HG03280 (cell line): Measurements from ENCODE around the gene NTN1.
"Not testable (repeated sequence)": the region's sequence is repeated elsewhere in the genome, so short reads cannot be mapped to it uniquely, and the experiment has no call there.

Experiments
- ATAC-seq: cut with Tn5 transposase; IDR thresholded peaks from one replicate; pipeline ENCODE4 v1.9.1; 2021; ENCODE audit warnings: mild to moderate bottlenecking, moderate library complexity; ENCODE audit not compliant: unreplicated experiment

NTN1 gene

GRCh38 chr17:9080296-9080914 lies 59.1 kb downstream of the NTN1 start:
- ATAC-seq = no peak

- ATAC-seq = no peak
Observed at GRCh38 chr17:9080983-9081382, 59.7 kb downstream of the NTN1 start.

DNA sequence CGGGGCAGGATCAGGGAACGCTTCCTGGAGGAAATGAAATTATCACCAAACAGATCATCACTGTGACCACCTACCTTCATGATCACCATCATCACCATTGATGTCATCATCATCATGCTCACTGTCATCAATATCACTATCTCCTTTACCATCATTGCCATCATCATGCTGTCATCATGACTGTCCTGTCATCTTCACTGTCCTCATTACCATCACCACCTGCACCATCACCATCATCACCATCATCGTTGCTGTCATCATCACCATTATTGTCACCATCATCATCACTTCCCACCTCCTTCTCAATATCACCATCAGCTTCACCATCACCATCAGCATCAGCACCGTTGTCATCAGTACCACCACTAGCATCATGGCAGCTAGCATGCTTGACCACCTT lies 65.3 kb downstream of the NTN1 start:
- no peak for ATAC-seq

- no peak for ATAC-seq
Observed at GRCh38 chr17:9087921-9088320, 66.6 kb downstream of the NTN1 start.

DNA sequence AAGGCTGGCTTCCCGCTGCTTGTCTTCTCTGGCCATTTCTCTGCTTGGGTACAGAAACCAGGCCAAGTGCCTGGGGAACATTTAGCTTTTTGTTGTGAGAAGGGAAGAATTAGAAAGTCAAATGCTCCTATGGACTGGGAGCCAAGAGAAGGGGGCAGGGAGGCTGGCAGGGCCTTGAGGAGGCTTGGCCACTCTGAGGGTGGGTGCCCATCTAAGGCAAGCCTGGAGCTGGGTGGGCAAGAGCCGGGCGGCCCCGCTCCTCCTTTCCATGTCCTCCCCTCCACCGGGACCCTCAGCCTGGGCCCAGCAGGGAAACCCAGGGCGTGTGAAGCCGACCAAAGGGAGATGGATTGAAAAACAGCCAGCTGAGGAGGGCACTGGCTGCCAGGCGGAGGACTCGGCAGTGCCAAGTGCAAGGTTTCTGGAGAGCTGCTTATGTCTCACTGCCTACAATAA lies 69.4 kb downstream of the NTN1 start:
- no peak for ATAC-seq

DNA sequence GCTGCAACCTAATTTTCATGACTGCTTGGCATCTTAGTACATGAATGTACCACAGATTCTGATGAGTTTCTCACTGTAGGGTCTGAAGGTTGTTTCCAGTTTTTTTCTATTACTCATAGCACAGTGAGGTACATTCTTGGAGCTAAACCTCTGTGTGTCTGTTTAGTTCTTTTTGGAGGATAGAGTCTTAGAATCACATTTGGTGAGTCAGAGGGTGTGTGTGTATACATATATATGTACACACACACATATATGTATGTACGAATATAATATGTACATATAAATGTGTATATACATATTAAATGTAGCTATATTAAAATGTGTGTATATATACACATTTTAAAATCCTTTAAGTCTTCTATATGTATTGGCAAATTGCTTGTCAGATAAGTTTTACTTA lies 72.9 kb downstream of the NTN1 start:
- ATAC-seq = no peak

DNA sequence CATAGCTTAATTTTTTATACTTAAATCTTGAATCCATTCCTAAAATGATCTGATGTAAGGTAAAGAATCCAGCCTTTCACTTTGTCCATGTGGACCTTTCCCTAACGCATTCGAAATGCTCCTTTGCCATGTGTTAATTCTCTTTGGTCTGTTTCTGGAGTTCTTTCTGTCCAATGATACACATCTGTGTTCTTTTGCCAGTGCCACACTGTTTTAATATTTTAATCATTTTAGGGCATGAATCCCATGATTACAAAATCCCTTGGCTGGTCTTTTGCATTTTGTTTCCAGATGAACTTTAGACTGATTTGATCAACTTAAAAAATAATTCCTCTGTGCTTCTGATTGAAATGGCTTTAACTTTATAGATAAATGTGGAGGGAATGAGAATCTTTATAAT lies 74.1 kb downstream of the NTN1 start:
- no peak for ATAC-seq

- no peak for ATAC-seq
Observed at GRCh38 chr17:9098242-9098825, 77.0 kb downstream of the NTN1 start.

DNA sequence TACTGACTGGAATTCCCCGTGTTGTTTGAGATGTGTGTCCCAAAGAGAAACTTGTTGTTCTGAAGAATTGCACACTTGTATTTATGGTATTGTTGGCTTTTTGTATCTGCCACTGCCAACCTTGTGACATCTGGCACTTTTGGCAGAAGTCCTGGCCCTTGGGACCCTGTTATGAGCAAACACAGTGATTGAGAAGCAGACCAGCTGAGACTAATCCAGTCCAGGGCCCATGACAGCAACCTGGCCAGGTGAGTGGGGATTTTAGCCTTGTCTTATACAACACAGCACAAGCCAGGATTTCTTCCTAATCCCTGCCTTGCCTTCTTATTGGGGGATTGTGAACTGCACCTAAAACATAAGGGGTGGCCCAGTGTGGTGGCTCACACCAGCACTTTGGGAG lies 80.0 kb downstream of the NTN1 start:
- ATAC-seq = no peak

GRCh38 chr17:9103193-9103592 lies 81.9 kb downstream of the NTN1 start:
- not testable (repeated sequence) for ATAC-seq

GRCh38 chr17:9104370-9105041 lies 83.2 kb downstream of the NTN1 start:
- ATAC-seq = no peak

DNA sequence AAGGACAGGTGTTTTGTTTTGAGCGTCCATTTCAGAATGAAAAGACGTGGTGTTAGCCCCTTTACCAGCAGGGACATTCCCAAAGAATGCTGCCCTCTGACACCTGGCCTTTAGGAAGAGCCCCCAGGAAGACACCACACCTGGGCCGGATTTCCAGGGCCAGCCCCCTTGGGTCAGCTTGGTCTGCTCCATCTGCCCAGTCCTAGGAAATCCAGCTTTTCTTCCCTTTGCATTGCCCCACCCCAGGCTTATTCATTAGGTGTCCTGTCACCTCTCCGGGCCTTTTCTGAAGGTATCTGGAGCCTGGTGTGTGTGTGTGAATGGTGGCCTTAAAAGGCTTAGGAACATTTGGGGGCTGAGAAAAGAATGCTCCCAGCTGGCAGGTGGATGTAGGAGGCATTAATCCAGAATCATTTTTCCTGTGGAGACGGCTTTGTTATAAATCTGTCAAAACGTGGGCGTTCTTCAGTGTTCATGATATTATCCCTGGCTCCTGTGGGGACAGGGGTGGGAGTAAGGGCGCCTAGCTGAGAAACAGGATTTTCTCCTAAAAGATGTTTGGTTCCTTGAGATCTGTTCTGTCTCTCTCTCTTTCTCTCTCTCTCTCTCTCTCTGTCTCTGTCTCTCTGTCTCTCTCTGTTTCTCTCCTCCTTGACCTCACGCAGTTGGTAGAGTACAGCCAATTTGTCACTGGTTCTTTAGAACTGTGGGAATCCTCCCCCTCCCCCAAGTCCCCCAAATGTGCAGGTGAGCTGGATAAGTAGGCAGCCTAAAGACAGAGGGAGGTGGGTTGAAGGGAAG lies 84.0 kb downstream of the NTN1 start:
- no peak for ATAC-seq

- ATAC-seq = not testable (repeated sequence)
Observed at GRCh38 chr17:9106278-9106677, 85.0 kb downstream of the NTN1 start.

DNA sequence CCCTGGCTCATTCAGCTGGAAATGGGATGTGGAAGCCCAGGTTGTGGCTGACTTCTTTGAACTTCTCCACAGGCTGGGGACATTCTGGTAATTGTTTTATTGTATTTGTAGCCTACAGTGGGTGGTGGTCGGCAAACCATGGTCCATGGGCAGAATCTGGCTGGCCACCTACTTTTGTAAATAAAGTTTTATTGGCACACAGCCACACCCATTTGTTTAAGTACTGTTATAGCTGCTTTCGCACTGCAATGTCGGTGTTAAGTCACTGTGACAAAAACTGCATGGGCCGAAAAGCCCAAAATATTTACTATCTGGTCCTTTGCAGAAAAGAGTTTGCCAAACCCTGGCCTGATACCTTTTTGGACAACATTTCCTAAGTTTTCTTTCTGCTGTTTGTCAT lies 86.2 kb downstream of the NTN1 start:
- ATAC-seq = no peak

DNA sequence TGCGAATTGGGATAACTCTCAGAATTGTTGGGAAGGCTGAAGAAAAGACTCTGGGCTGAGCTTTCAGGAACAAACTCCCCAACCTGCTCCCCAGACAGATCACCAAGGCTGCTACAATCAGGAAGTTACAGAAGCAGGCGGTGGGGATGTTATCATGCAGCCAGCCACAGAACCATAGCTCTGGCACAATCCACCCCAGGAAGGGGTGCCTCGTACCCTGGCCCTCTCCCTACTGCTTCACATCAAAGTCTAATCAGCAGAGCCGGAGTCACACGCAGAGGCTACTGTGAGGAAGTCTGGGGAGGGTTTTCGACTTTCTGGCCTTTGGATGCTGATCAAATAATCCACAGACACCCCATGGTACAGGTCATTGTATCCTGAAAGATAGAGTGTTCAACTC lies 86.8 kb downstream of the NTN1 start:
- no peak for ATAC-seq

DNA sequence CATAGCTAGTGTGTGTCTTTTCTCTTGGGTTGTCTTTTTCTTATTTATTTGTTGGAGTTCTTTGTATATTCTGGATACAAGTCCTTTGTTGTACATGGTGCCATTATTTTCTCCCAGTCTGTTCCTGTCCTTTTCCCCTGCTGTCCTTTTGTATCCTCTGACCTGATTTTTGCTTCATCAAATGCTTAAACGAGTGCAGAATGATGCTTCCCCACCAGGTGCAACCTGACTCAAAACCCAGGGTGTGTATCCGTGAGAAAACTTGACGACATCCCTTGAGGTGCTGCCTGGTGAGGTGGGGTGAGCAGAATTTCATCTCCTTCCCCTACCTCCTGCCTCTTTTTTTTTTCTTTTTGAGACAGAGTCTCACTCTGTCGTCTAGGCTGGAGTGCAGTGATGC lies 88.6 kb downstream of the NTN1 start:
- ATAC-seq = no peak

DNA sequence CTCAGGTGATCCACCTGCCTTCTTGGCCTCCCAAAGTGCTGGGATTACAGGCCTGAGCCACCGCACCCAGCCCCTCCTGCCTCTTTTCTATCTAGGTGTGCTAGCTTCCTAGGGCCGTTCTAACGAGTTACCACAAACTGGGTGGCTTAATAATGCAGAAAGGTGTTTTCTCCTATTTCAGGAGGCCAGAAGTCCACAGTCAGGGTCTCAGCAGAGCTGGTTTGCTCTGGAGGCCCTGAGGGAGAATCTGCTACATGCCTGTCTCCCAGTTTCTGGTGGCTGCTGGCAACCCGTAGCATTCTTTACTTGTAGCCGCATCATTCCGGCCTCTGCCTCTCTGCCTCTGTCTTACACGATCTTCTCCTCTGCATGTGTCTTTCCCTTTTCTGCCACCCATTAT lies 89.2 kb downstream of the NTN1 start:
- ATAC-seq = no peak

- no peak for ATAC-seq
Observed at GRCh38 chr17:9115214-9116191, 94.2 kb downstream of the NTN1 start.

- ATAC-seq = no peak
Observed at GRCh38 chr17:9116311-9116835, 95.1 kb downstream of the NTN1 start.

DNA sequence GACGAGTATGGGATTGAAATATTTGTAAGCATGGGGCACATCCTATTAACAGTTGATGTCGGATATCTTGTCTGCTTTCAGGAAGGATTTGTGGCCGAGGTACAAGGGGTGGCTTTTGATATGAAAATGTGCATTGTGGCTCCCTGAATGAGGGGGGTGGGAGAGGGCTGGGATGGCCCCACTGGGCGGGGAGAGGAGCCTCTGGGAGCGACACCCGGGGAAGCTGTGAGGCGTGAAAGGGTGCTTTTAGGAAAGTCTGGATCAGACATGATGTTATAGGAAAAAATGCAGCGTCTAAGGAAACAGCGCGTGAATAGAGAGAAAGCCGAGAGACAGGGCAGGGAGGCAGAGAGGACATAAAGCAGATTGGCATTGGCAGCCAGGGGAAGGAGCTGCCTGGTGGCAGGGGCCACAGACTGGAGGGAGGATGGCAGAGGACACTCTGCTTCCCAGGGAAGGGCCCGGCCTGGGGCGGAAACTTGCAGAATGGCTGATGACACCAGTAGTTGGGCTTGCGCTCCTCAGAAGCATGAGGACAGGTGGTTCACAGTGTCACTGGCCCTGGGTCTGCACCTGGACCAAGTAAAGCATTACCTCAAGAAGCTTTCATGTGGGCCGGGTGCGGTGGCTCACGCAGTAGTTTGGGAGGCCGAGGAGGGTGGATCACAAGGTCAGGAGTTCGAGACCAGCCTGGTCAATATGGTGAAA lies 95.7 kb downstream of the NTN1 start:
- no peak for ATAC-seq
